ENCODE data around the gene KDM3A.

The KDM3A gene

DNA sequence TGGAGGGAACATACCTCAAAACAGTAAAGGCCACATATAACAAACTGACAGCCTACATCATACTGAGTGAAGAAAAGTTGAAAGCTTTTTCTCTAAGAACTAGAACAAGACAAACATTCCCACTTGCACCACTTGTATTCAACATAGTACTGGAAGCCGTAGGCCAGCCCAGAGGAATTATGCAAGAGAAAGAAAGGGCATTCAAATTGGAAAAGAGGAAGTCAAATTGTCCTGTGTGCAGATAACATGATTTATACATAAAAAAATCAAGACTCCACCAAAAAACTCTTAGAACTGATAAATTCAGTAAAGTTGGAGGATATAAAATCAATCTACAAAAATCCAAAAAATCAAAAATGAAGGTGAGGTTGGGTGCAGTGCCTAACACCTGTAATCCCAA, 8.0 kb upstream of the KDM3A start:
- no peak for DNase-seq

- no peak for DNase-seq
These were observed 6.9 kb upstream of the KDM3A start for GRCh38 chr2:86434290-86434689.

DNA sequence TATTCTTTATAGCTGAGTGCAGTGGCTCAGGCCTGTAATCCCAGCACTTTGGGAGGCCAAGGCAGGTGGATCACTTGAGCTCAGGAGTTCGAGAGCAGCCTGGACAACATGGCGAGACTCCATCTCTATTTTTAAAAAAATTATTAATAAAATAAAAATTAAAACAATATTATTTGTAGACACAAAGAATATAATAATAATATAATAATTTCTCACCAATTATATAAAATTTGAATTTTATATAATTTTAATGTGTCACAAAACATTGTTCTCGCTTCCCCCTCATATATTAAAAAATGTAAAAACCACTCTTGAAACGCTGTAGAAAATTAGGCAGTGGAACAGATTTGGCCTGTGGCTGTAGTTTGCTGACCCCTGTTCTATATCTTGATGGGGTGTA, 5.6 kb upstream of the KDM3A start:
- no peak for DNase-seq

DNA sequence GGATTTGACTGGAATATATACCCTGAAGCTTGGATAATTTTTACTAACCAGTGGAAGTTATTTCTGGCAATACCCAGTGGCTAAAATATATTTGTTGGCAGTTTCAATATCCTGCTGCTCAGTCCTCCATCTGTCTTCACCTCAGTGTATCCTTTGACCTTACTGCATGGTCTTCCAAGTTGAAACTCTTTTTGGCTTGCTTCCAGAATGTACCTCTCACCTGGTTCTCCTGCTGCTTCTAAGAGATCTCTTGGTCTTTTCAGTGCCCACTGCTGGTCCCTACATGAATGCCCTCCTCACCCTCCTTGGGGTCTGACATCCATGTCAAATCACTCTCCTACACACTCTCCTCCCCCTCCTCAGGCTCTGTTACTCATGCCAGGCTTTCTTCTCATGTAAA, 4.8 kb upstream of the KDM3A start:
- no peak for DNase-seq

GRCh38 chr2:86439879-86440630, 1.1 kb upstream of the KDM3A start:
- peak in 1 of 6 experiments; percentile 13 for DNase-seq

DNA sequence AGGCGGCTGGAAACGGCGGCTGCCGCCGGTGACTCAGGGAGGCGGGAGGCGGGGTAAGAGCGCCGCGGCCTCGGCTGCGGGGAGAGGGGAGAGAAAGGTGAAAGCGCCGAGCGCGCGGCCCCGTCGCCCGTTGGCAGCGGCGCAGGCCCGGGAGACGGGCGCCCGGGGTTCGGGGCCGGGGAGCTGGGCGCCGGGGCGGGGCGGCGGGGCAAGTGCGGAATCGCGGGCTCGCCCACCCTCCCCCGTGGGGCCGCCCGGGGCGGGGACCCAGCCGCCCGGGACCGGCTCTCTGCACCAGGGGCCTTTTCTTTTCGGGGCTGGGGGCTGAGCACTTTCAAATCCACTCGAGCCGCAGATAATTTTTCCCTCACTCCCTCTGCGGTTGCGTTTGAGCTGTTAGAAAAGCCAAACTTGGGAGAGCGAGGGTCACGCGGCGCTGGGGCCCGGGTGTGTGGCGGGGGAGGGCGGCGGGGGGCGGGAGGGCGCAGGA, 266 bp downstream of the KDM3A start:
- DNase-seq, result no peak

DNA sequence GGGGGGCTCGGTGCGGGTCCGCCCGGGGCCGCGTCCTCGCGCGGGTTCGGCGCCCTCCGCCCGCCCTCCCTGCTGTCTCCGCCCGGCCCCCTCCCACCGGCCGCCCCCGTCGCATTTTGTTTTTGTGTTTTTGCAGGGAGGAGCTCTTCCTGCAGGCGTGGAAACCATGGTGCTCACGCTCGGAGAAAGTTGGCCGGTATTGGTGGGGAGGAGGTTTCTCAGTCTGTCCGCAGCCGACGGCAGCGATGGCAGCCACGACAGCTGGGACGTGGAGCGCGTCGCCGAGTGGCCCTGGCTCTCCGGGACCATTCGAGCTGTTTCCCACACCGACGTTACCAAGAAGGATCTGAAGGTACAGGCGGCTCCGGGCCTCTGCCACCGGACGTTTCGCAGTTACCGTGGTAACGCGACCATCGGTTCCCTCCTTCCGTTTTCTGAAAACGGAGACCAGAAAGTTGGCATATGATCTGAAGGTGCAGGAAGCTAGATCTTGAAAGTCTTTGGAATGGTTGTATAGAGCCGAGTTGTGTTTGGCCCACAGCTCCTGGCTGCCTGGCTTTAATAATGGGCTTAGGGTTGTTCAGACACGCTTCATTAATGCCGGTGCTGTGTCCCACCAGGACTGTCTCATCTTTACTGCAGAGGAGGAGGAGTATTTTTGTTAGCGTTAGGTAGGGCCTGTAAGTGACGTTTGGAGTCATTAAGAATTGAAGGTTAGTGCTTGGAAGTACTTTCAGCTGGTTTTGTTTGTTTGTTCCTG, 891 bp downstream of the KDM3A start:
- DNase-seq, result peak; percentile 69 to 84 (median 77)

- DNase-seq, result peak; percentile 46 to 75 (median 60)
These were observed 1.5 kb downstream of the KDM3A start for GRCh38 chr2:86442642-86443005.

GRCh38 chr2:86443631-86444350, 2.6 kb downstream of the KDM3A start:
- DNase-seq, result no peak

DNA sequence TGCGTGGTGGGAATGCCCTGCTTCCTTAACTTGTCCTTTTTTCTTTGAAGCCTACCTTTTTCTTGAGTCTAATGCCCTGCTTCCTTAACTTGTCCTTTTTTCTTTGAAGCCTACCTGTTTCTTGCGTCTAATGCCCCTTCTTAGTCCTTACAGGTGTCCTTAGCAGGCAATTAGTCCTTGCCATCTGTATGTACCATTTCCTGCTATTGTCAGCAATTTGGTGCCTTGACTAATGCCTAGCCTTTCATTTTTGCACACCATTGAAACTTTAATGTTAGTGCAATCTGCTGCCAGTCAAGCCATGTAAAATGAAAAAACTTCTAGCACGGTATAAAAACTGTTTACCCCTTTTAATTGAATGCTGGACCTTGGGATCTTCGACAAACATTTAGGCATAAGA, 4.3 kb downstream of the KDM3A start:
- no peak for DNase-seq

DNA sequence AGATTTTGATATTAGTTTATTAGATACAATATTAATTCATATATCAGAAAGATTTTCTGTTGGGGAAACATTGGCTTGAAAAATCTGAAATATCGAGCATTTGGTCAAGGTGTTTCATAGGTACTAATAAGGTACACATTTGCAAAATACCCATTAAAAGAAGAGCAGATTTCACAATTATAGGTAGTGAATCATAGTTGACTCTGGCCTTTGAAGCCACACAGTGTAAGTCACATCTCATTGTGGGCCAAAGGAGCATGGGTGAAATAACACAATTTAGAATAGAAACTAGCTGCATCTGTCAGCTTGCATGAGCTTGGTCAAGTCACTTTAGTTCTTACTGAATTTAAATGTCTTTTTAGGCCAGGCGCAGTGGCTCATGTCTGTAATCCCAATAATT, 4.9 kb downstream of the KDM3A start:
- no peak for DNase-seq

- DNase-seq, result no peak
These were observed 12.7 kb downstream of the KDM3A start for GRCh38 chr2:86453836-86454235.

DNA sequence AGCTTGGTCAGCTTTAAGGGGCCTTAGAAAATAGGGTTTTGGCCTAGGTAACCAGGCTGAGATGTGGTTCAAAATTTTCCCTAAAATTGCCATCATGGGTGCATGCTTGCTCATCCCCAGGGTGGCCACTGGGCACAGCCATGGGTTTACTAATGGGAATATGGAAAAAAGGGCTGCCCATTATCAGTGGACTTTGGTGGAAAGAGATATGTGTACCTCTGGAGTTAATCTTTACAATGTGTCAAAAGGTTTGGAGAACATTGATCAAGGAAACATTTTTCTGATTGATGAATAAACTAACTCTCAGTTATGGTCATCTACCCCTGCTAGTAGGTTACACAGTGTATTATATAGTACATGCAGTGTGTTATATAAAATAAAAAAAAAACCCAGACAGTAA, 13.1 kb downstream of the KDM3A start:
- no peak for DNase-seq

DNA sequence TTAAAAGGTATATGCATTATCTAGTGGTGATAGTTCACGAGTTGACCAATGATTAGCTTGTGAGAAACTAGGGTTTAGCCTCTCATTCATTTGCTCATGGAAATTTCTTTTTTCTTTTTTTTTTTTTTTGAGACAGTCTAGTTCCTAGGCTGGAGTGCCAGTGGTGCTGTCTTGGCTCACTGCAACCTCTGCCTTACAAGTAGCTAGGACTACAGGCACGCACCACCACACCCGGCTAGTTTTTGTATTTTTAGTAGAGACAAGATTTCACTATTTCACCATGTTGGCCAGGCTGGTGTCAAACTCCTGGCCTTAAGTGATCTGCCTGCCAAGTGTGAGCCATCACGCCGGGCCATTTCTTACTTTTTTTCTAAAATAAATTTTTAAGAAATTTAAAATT, 14.0 kb downstream of the KDM3A start:
- no peak for DNase-seq

DNA sequence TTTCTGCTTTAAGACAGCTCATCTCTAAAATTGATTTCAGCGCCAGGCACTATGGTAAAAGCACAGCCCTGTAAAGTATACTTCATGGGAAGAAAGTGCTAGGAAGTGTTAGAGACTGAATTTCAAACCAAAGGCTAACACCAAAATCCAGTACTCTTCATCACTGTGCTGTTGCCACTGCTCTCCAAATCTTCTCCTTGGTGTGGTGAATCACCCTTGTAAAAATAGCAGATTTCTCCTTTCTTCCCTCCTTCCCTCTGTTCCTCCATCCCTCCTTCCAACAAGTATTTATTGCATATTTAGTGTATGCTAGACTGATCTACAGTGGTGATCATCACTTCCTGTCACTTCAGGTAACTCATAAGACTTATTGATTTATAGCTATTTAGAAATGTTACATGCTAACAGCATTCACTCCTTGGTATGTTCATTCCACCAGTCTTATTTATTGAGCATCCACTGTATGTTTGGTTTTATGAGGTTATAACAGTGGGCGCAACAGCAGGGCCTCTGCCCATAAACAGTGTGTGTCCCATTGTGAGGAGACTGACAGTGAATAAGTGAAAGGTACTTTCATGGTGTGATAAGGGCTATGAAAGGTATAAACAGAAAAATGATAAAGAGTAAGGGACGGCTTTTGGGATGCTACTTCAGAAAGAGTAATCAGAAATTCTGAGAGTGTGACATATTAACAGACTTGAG, 20.0 kb downstream of the KDM3A start:
- no peak for DNase-seq

DNA sequence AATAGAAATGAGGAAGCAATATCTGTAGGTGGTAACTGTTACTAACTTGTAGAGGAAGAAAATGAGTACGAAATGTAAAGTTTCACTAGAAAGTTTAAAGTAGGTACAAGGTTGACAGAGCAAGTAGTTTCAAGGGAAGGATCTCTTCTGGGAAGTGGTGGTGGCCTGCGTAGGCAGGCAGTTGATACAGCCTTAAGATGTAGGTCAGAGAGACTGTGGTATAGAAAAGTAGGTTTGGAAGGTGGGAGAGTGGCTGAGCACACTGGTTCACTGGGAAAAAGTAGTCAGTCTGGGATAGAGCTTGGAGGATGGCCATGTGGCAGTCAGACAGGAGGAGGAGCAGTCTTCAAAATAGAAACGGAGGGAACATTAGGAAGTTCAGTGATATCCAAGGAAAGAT, 23.5 kb downstream of the KDM3A start:
- no peak for DNase-seq

DNA sequence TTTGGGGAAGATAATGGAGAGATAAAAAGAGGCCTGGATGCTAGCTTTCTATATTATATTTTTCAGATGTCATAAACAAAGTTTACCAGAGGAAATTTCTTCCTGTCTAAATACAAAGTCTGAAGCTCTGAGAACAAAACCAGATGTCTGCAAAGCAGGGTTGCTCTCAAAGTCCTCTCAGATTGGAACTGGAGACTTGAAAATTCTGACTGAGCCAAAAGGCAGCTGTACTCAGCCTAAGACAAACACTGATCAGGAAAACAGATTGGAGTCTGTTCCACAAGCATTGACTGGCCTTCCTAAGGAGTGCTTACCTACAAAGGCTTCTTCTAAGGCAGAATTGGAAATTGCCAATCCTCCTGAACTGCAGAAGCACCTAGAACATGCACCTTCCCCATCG, 25.1 kb downstream of the KDM3A start:
- no peak for DNase-seq

DNA sequence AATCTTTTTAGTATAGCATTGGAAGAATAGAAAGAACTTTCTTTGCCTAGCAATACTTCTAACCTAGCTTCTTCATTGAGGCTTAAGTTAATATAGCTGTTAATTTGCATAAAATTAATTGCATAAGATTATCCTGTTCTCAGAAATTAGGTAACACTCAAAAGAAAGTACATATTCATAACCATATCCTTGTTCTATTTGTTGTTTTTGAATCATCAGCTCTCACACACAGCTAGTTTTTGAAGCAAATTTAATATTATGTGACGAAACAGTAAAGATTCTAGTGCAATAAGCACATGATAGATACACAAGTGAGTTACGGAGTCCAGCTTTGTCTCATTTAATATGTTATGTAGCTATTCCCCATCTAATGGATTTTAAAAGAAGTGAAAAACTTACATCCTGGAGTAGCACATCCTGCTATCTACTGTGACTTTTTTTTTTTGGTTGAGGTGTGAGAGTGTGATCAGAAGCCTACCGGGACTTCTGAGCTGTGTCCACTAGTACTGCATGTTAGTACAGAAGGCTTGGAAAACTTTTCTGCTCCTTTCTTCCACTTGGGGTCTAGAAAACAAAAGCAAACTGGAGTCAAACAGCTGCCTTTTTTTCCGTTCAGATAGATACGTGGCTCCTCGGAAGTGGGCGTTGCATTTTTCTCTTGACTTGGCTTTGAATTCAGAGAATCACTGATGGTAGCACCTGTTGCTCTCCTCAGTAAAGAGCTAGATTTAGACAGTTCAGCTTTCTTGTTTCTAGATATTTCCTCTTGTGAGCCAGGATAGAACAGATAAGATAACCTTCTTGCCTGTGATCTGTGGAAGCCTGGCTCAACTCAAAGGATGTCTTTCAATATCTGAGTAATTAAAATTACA, 27.2 kb downstream of the KDM3A start:
- DNase-seq, result peak in 4 of 6 experiments; percentile 3 to 38 (median 30)

- DNase-seq, result no peak
These were observed 29.7 kb downstream of the KDM3A start for GRCh38 chr2:86470890-86471289.

DNA sequence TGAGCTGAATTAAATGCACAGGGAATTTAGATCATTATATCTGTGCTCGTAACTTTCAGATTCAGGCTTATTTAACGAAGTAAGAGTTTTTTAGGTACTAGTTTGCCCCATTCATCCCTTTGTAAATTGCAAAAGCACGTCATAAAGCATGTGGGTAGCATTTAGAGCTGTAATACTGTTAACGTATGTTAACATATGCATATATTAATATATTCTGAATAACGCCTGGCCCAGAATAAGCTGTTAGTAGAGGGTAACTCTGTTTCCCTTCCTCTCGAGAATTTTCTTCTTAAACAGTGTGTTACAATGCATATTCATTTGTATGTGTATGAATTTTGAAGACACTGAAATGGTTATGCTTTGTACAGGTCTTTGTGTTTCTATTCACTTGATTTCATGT, 30.5 kb downstream of the KDM3A start:
- no peak for DNase-seq

- no peak for DNase-seq
These were observed 34.9 kb downstream of the KDM3A start for GRCh38 chr2:86476092-86476491.

- no peak for DNase-seq
These were observed 35.7 kb downstream of the KDM3A start for GRCh38 chr2:86476918-86477317.
